GM12878 (cell line): ENCODE data around the gene FAM124B. TPM values are rescaled to one million over a fixed set of nuclear protein-coding genes. Genes with fewer than 3 reads are reported as not detected.

Source experiments
- ATAC-seq: fragments of 200-7000 bp; cut with Tn5 transposase; 3 replicates; pipeline ENCODE4 v1.9.1; 2020; ENCODE audit warnings: mild to moderate bottlenecking, moderate library complexity
- BruUV-seq: library from RNA; stranded (reverse); fragments of 400-500 nt; replicated peaks from 2 replicates; lab custom pipeline; 2021; lab: Mats Ljungman, UMichigan
- CTCF ChIA-PET: fragments of 300-600 bp; sonication (Branson Sonifier 250); formaldehyde crosslinking; extraction: SDS; loops from one replicate; lab custom pipeline; 2021; ENCODE audit warnings: inconsistent platforms; lab: Yijun Ruan, JAX
- POLR2A ChIA-PET: fragments of 350-600 bp; formaldehyde crosslinking; extraction: SDS; loops from one replicate; lab custom pipeline; 2021; ENCODE audit warnings: inconsistent platforms; lab: Charles Lee
- RAD21 ChIA-PET: fragments of 300-600 bp; sonication (Branson Sonifier 250); formaldehyde crosslinking; loops from one replicate; lab custom pipeline; 2023; ENCODE audit warnings: antibody characterized with exemption; ENCODE audit not compliant: unreplicated experiment; lab: Charles Lee
- SMC1A ChIA-PET: fragments of 300-600 bp; sonication (Branson Sonifier 250); formaldehyde crosslinking; loops from one replicate; lab custom pipeline; 2023; ENCODE audit not compliant: unreplicated experiment, uncharacterized antibody; lab: Charles Lee
- DNase-seq: peaks from one replicate; pipeline ENCODE4 v3.0.0-alpha.2; 2011; ENCODE audit warnings: low read depth, low spot score
- FAIRE-seq: peaks from 3 replicates; lab custom pipeline; 2011; peaks lifted over from hg19 to GRCh38; lab: Jason Lieb, UNC
- H2AFZ ChIP-seq: 2 replicates; pipeline ENCODE4 v1.6.0; 2011; ENCODE audit warnings: low read depth, low read length, control low read depth; ENCODE audit not compliant: control insufficient read depth
- H3K27ac ChIP-seq: 2 replicates; pipeline ENCODE4 v1.5.1; 2011; ENCODE audit warnings: control low read depth; ENCODE audit not compliant: control insufficient read depth, insufficient read depth
- H3K27me3 ChIP-seq, 2 experiments: replicated peaks in 1 of 2; 2 replicates each; pipeline versions ENCODE4 v1.6.0 to v1.6.1; 2011; ENCODE audit warnings: low read length in 1 of 2; ENCODE audit not compliant: control insufficient read depth in 2 of 2, insufficient read depth in 2 of 2
- H3K36me3 ChIP-seq, 2 experiments: 2 replicates each; pipeline ENCODE4 v1.5.1; 2011; ENCODE audit warnings: low read length in 1 of 2; ENCODE audit not compliant: control insufficient read depth in 2 of 2, insufficient read depth in 2 of 2
- H3K4me1 ChIP-seq: 2 replicates; pipeline ENCODE4 v1.6.1; 2011; ENCODE audit warnings: mild to moderate bottlenecking, low read length, moderate library complexity, mixed read lengths; ENCODE audit not compliant: control insufficient read depth, insufficient read depth
- H3K4me2 ChIP-seq: 2 replicates; pipeline ENCODE4 v1.6.0; 2011; ENCODE audit warnings: control low read depth; ENCODE audit not compliant: control insufficient read depth, insufficient read depth
- H3K4me3 ChIP-seq: fragments of 200-600 bp; sonication (generic); 2 replicates; pipeline ENCODE4 v1.5.1; 2016
- H3K79me2 ChIP-seq: 2 replicates; pipeline ENCODE4 v1.6.0; 2011; ENCODE audit warnings: low read length; ENCODE audit not compliant: control insufficient read depth, insufficient read depth
- H3K9ac ChIP-seq: 2 replicates; pipeline ENCODE4 v1.8.0; 2011; ENCODE audit warnings: low read length, control low read depth, mixed read lengths; ENCODE audit not compliant: control insufficient read depth, insufficient read depth
- H3K9me3 ChIP-seq: replicated peaks from 3 replicates; pipeline ENCODE4 v1.5.1; 2011; ENCODE audit warnings: mild to moderate bottlenecking, low read length; ENCODE audit not compliant: control insufficient read depth, insufficient read depth
- H4K20me1 ChIP-seq: 2 replicates; pipeline ENCODE4 v1.6.0; 2011; ENCODE audit not compliant: control insufficient read depth, insufficient read depth
- CBFB ChIP-seq: IDR thresholded peaks from 2 replicates; pipeline ENCODE4 v1.6.1; 2016; ENCODE audit warnings: antibody characterized with exemption, low read depth
- CBX5 ChIP-seq: sonication (generic); IDR thresholded peaks from 2 replicates; pipeline ENCODE4 v1.6.1; 2016; ENCODE audit warnings: low read depth, moderate library complexity, mild to moderate bottlenecking, inconsistent platforms
- CHD1 ChIP-seq: IDR thresholded peaks from 2 replicates; pipeline ENCODE4 v1.6.1; 2012; ENCODE audit warnings: low read depth, low read length, improper control_type of control experiment
- FOS ChIP-seq: IDR thresholded peaks from 3 replicates; pipeline ENCODE4 v1.6.1; 2011; ENCODE audit warnings: borderline replicate concordance; ENCODE audit not compliant: insufficient read length; ENCODE audit errors: extremely low read depth
- FOXM1 ChIP-seq: IDR thresholded peaks from 2 replicates; pipeline ENCODE4 v1.6.1; 2012; ENCODE audit warnings: low read depth, mild to moderate bottlenecking, inconsistent platforms, low read length, moderate library complexity
- MEF2A ChIP-seq: IDR thresholded peaks from 2 replicates; pipeline ENCODE4 v1.6.1; 2011; ENCODE audit warnings: low read depth, mild to moderate bottlenecking, low read length, moderate library complexity; ENCODE audit not compliant: insufficient read depth
- MTA2 ChIP-seq: fragments of 450-650 bp; IDR thresholded peaks from 2 replicates; pipeline ENCODE4 v1.6.1; 2016; ENCODE audit warnings: low read depth, mild to moderate bottlenecking, moderate library complexity
- NFYA ChIP-seq: IDR thresholded peaks from 2 replicates; pipeline ENCODE4 v1.6.1; 2011; ENCODE audit warnings: low read depth, mild to moderate bottlenecking, low read length, improper control_type of control experiment, borderline replicate concordance
- RELB ChIP-seq: fragments of 450-650 bp; IDR thresholded peaks from 2 replicates; pipeline ENCODE4 v1.6.1; 2017; ENCODE audit warnings: low read depth, mild to moderate bottlenecking, moderate library complexity
- RFX5 ChIP-seq: IDR thresholded peaks from 2 replicates; pipeline ENCODE4 v1.6.1; 2011; ENCODE audit warnings: low read depth, low read length, improper control_type of control experiment
- SMAD1 ChIP-seq: fragments of 450-650 bp; IDR thresholded peaks from 2 replicates; pipeline ENCODE4 v1.6.1; 2018; ENCODE audit warnings: mild to moderate bottlenecking, low read depth; ENCODE audit not compliant: partially characterized antibody
- SRF ChIP-seq, 2 experiments: IDR thresholded peaks; 2 replicates each; pipeline ENCODE4 v1.6.1; 2011; ENCODE audit warnings: low read depth in 2 of 2, low read length in 2 of 2, mild to moderate bottlenecking in 1 of 2, moderate library complexity in 1 of 2
- TCF3 ChIP-seq: IDR thresholded peaks from 2 replicates; pipeline ENCODE4 v1.6.1; 2012; ENCODE audit warnings: low read depth, mild to moderate bottlenecking, low read length, borderline replicate concordance; ENCODE audit not compliant: insufficient read depth
- USF2 ChIP-seq: IDR thresholded peaks from 2 replicates; pipeline ENCODE4 v1.6.1; 2011; ENCODE audit warnings: low read depth, low read length, improper control_type of control experiment, borderline replicate concordance
- ZBED1 ChIP-seq: IDR thresholded peaks from 2 replicates; pipeline ENCODE4 v1.6.1; 2016; ENCODE audit warnings: borderline replicate concordance
- ZZZ3 ChIP-seq: IDR thresholded peaks from 2 replicates; pipeline ENCODE4 v1.6.1; 2011; ENCODE audit warnings: low read depth; ENCODE audit not compliant: control insufficient read depth, insufficient read length
- WGBS: methylation state at CpG from one replicate; pipeline ENCODE4 v1.1.6; 2016; ENCODE audit warnings: low lambda C conversion rate; ENCODE audit not compliant: insufficient replicate concordance, insufficient coverage; ENCODE audit errors: missing lambda C conversion rate; 5-methylcytosine and 5-hydroxymethylcytosine counted together
- in situ Hi-C: fragments of 300-500 bp; cut with MboI; formaldehyde crosslinking; loops from 9 replicates; pipeline ENCODE4 v1.14.3; 2018; ENCODE audit warnings: mixed read lengths
- intact Hi-C: fragments of 100-400 bp; cut with micrococcal nuclease; formaldehyde crosslinking; loops from one replicate; pipeline ENCODE4 v1.14.2; 2022; ENCODE audit not compliant: unreplicated experiment
- polyA plus RNA-seq, 11 experiments: library from polyadenylated mRNA; depleted of rRNA in 4 of 11; unstranded in 6 of 11; stranded (reverse) in 5 of 11; fragments of >200 nt; fragmentation: Nextera tagmentation in 4 of 11; fragmentation: Illumina TruSeq in 1 of 11; extraction: Ambion mirVana in 4 of 11; extraction: Trizol in 1 of 11; gene quantifications; 1 replicate in 1 of 11; 2 replicates in 10 of 11; pipeline versions ENCODE4 v1.2.1 to v1.2.3, GENCODE V29; 2011 to 2016; ENCODE audit warnings: inconsistent platforms in 2 of 11, missing spikeins in 2 of 11, low read depth in 1 of 11
- total RNA-seq, 4 experiments: library from RNA; depleted of rRNA in 3 of 4; stranded (reverse); fragments of >200 nt in 3 of 4; fragmentation: Illumina TruSeq in 1 of 4; extraction: Trizol in 1 of 4; gene quantifications; 2 replicates each; pipeline versions ENCODE4 v1.2.1 to v1.2.3, GENCODE V29; 2013 to 2021

The FAM124B gene
- total and polyA plus RNA-seq, 10 of the 15 experiments (the other 5 are each of a cell fraction or from before 2014, with no cell fraction given), result not detected

- TF ChIP-seq FOXM1 (no peak), NFYA (no peak), RFX5 (no peak)
These were observed 39.1 kb upstream of the FAM124B start (continued) for GRCh38 chr2:224440988-224441387.

- SMC1A ChIA-PET, result interaction anchor here (0.6 kb wide), 1 partner anchor 211 kb away, joined by 3 read pairs; no protein-coding TSS in a partner anchor
- Histone ChIP-seq H4K20me1 (no peaks in the 10 kb centered on the region), H2AFZ (no peak overlapping the region), H3K36me3 (no peaks in the 10 kb centered on the region), H3K79me2 (no peaks in the 10 kb centered on the region), H3K9ac (no peak overlapping the region), H3K27me3 (peaks cover 2 to 4% of the 10 kb centered on the region in 2 experiments), H3K4me1 (no peaks in the 10 kb centered on the region; the same call in 1 of the 2 replicates), H3K4me3 (no peak overlapping the region), H3K4me2 (no peak overlapping the region), H3K27ac (no peak overlapping the region), H3K9me3 (no peaks in the 10 kb centered on the region)
- intact Hi-C loops (no loop called here), in situ Hi-C loops (no loop called here)
- no peak for DNase-seq
- BruUV-seq, result no TSS peak
- no peak for FAIRE-seq
- CTCF ChIA-PET, result interaction anchor here (0.6 to 2.3 kb wide), 2 partner anchors 11 to 122 kb away, joined by 3 to 6 read pairs; no protein-coding TSS in a partner anchor
- RAD21 ChIA-PET, result no interaction called here
- ATAC-seq, result no peak
- POLR2A ChIA-PET, result no interaction called here
- TF ChIP-seq MTA2 (no peak), ZZZ3 (no peak), MEF2A (no peak)
These were observed 36.8 kb upstream of the FAM124B start for GRCh38 chr2:224438726-224439125.

GRCh38 chr2:224436634-224437033 is 34.7 kb upstream of the FAM124B start:
- WGBS, result 0% methylated on average over 1 of the region's 1 CpG
- Histone ChIP-seq H3K36me3 (no peaks in the 10 kb centered on the region), H3K27ac (no peak overlapping the region), H3K4me3 (no peak overlapping the region), H3K4me2 (no peak overlapping the region), H3K9me3 (no peaks in the 10 kb centered on the region), H3K9ac (no peak overlapping the region), H2AFZ (no peak overlapping the region), H4K20me1 (no peaks in the 10 kb centered on the region), H3K27me3 (no peaks in the 10 kb centered on the region; a peak in 4 of 4 replicates), H3K4me1 (no peaks in the 10 kb centered on the region), H3K79me2 (no peaks in the 10 kb centered on the region)
- intact Hi-C loops (no loop called here), in situ Hi-C loops (no loop called here)
- SMC1A ChIA-PET, result no interaction called here
- ATAC-seq (no peak), FAIRE-seq (no peak), DNase-seq (no peak)
- BruUV-seq, result no TSS peak
- CTCF ChIA-PET, result interaction anchor here (2.3 kb wide), 1 partner anchor 13 kb away, joined by 6 read pairs; no protein-coding TSS in a partner anchor
- POLR2A ChIA-PET, result no interaction called here
- RAD21 ChIA-PET, result no interaction called here
- TF ChIP-seq SRF (IDR thresholded peaks at IDR 0.05; ENCODE audit: low read depth in 2 of 2, low read length in 2 of 2) (no peak), USF2 (no peak), CBFB (no peak), TCF3 (no peak), CBX5 (no peak), RELB (no peak), SMAD1 (no peak), ZBED1 (no peak), CHD1 (no peak), FOS (no peak)
